Body of pancreas (tissue), 4 donors: Measurements from ENCODE around the gene CYB561D2.

ENCODE experiments used
- CTCF ChIP-seq, 7 experiments: fragments of 450-650 bp in 4 of 7; fragments of 200-600 bp in 3 of 7; sonication (generic) in 3 of 7; IDR thresholded peaks; one replicate each; pipeline ENCODE4 v1.5.1; 2016 to 2019; ENCODE audit warnings: antibody characterized with exemption in 7 of 7
- POLR2A ChIP-seq, 3 donors: fragments of 450-650 bp; IDR thresholded peaks; one replicate each; pipeline ENCODE4 v1.6.1; 2016; ENCODE audit warnings: antibody characterized with exemption in 3 of 3, mild to moderate bottlenecking in 2 of 3

GRCh38 chr3:50333744-50334328, 16.8 kb upstream of the CYB561D2 start:
- peak in 2 of 3 donors; percentile 13 to 19 for TF ChIP-seq POLR2A (IDR thresholded peaks at IDR 0.05)
- TF ChIP-seq CTCF (IDR thresholded peaks at IDR 0.05): no peak
